Effector memory CD4-positive, alpha-beta T cell (primary cell): ENCODE data around the gene RSRC2.
"Not testable (repeated sequence)": the region's sequence is repeated elsewhere in the genome, so short reads cannot be mapped to it uniquely, and the experiment has no call there.

ENCODE experiments used
- DNase-seq, 3 donors: peaks; one replicate each; pipeline ENCODE4 v3.0.0-alpha.2; 2020
- H3K27ac ChIP-seq: 2 replicates; pipeline ENCODE4 v1.7.0; 2013; ENCODE audit warnings: mild to moderate bottlenecking, low read length, moderate library complexity; ENCODE audit not compliant: insufficient read depth, poor library complexity, severe bottlenecking
- H3K27me3 ChIP-seq: replicated peaks from 2 replicates; pipeline ENCODE4 v1.7.0; 2013; ENCODE audit warnings: mild to moderate bottlenecking, low read length; ENCODE audit not compliant: insufficient read depth, control insufficient read depth, poor library complexity, severe bottlenecking
- H3K36me3 ChIP-seq: 2 replicates; pipeline ENCODE4 v1.7.0; 2013; ENCODE audit warnings: mild to moderate bottlenecking, low read length, moderate library complexity; ENCODE audit not compliant: control insufficient read depth, insufficient read depth
- H3K4me1 ChIP-seq: 2 replicates; pipeline ENCODE4 v1.7.0; 2013; ENCODE audit warnings: low read length, mild to moderate bottlenecking; ENCODE audit not compliant: control insufficient read depth, insufficient read depth, poor library complexity, severe bottlenecking
- H3K4me3 ChIP-seq: 2 replicates; pipeline ENCODE4 v1.7.0; 2013; ENCODE audit warnings: low read length, low read depth, mild to moderate bottlenecking; ENCODE audit not compliant: insufficient read depth, poor library complexity, severe bottlenecking
- H3K9me3 ChIP-seq: 2 replicates; pipeline ENCODE4 v1.7.0; 2013; ENCODE audit warnings: mild to moderate bottlenecking, low read length, moderate library complexity; ENCODE audit not compliant: control insufficient read depth
- total RNA-seq, 3 donors: gene quantifications; one replicate each; lab custom pipeline; 2026; lab: John Stamatoyannopoulos, UW

The RSRC2 gene
- 410 to 439 (median 428) reads per million in 3 donors for total RNA-seq

- H3K27me3 ChIP-seq: no peaks in the 10 kb centered on the region
- DNase-seq: peak; percentile 97 to 98 (median 98)
- H3K9me3 ChIP-seq: no peaks in the 10 kb centered on the region
- H3K4me1 ChIP-seq: peaks cover 34% of the 10 kb centered on the region
- H3K4me3 ChIP-seq: peak within 1 kb of the TSS; percentile 70
- peak within 1 kb of the TSS; percentile 99 for H3K27ac ChIP-seq
- H3K36me3 ChIP-seq: peaks cover 15% of the 10 kb centered on the region
These were observed at the start of gene RSRC2, which contains the start of gene KNTC1 for GRCh38 chr12:122526683-122527477. Gene RSRC2, minus strand, starts transcription at chr12:122526936. Its CDS starts 83 bp downstream, at chr12:122526853. Gene KNTC1, plus strand, starts transcription at chr12:122527249. Its CDS starts 2,815 bp downstream, at chr12:122530064.

GRCh38 chr12:122571821-122572220 is 45.1 kb upstream of the RSRC2 start:
- Histone ChIP-seq H3K36me3 (peaks cover 22% of the 10 kb centered on the region), H3K27me3 (no peaks in the 10 kb centered on the region)

GRCh38 chr12:122570006-122570405 is 43.3 kb upstream of the RSRC2 start:
- H3K9me3 ChIP-seq, H3K4me1 ChIP-seq, DNase-seq, H3K4me3 ChIP-seq, H3K27me3 ChIP-seq, H3K27ac ChIP-seq: not testable (repeated sequence)
- H3K36me3 ChIP-seq: peaks cover 22% of the 10 kb centered on the region

More at GRCh38 chr12:122571821-122572220, 45.1 kb upstream of the RSRC2 start:
- Histone ChIP-seq H3K9me3 (no peaks in the 10 kb centered on the region), H3K4me3 (no peak overlapping the region), H3K4me1 (no peaks in the 10 kb centered on the region), H3K27ac (no peak overlapping the region)
- DNase-seq: no peak

GRCh38 chr12:122569288-122569687 is 42.6 kb upstream of the RSRC2 start:
- H3K9me3 ChIP-seq: no peaks in the 10 kb centered on the region
- no peak overlapping the region for H3K27ac ChIP-seq
- no peaks in the 10 kb centered on the region for H3K27me3 ChIP-seq
- no peaks in the 10 kb centered on the region for H3K4me1 ChIP-seq
- no peak overlapping the region for H3K4me3 ChIP-seq
- no peak for DNase-seq
- peaks cover 19% of the 10 kb centered on the region for H3K36me3 ChIP-seq

GRCh38 chr12:122566816-122567215 is 40.1 kb upstream of the RSRC2 start:
- not testable (repeated sequence) for H3K27me3 ChIP-seq, H3K9me3 ChIP-seq, H3K27ac ChIP-seq, H3K4me1 ChIP-seq, H3K36me3 ChIP-seq, H3K4me3 ChIP-seq, DNase-seq

- H3K27ac ChIP-seq: no peak overlapping the region
- no peaks in the 10 kb centered on the region for H3K27me3 ChIP-seq
- no peaks in the 10 kb centered on the region for H3K9me3 ChIP-seq
- H3K4me1 ChIP-seq: no peaks in the 10 kb centered on the region
- H3K36me3 ChIP-seq: peaks cover 7% of the 10 kb centered on the region
- DNase-seq: no peak
- no peak overlapping the region for H3K4me3 ChIP-seq
These were observed 36.6 kb upstream of the RSRC2 start for GRCh38 chr12:122563361-122563760.

GRCh38 chr12:122560138-122560537 is 33.4 kb upstream of the RSRC2 start:
- no peak overlapping the region for H3K27ac ChIP-seq
- H3K36me3 ChIP-seq: peaks cover 12% of the 10 kb centered on the region
- no peaks in the 10 kb centered on the region for H3K9me3 ChIP-seq
- H3K27me3 ChIP-seq: no peaks in the 10 kb centered on the region
- no peak overlapping the region for H3K4me3 ChIP-seq
- H3K4me1 ChIP-seq: no peaks in the 10 kb centered on the region
- DNase-seq: no peak

- Histone ChIP-seq H3K4me3 (no peak overlapping the region), H3K27ac (no peak overlapping the region), H3K9me3 (no peaks in the 10 kb centered on the region), H3K27me3 (no peaks in the 10 kb centered on the region), H3K36me3 (peaks cover 12% of the 10 kb centered on the region), H3K4me1 (no peaks in the 10 kb centered on the region)
- no peak for DNase-seq
These were observed 32.3 kb upstream of the RSRC2 start for GRCh38 chr12:122558745-122559641.

- DNase-seq: no peak
- Histone ChIP-seq H3K27ac (no peak overlapping the region), H3K27me3 (no peaks in the 10 kb centered on the region), H3K4me1 (no peaks in the 10 kb centered on the region), H3K36me3 (peaks cover 19% of the 10 kb centered on the region), H3K9me3 (no peaks in the 10 kb centered on the region), H3K4me3 (no peak overlapping the region)
These were observed 20.6 kb upstream of the RSRC2 start for GRCh38 chr12:122547330-122547729.

- no peak overlapping the region for H3K27ac ChIP-seq
- no peaks in the 10 kb centered on the region for H3K4me1 ChIP-seq
- no peaks in the 10 kb centered on the region for H3K9me3 ChIP-seq
- no peak for DNase-seq
- no peak overlapping the region for H3K4me3 ChIP-seq
- peaks cover 14% of the 10 kb centered on the region for H3K36me3 ChIP-seq
- no peaks in the 10 kb centered on the region for H3K27me3 ChIP-seq
These were observed 19.1 kb upstream of the RSRC2 start for GRCh38 chr12:122545855-122546254.
